Activated effector memory CD4-positive, alpha-beta T cell treated with Interleukin-2 at 50 U/mL for 16 hours (primary cell): ENCODE measurements around the gene ZSCAN10.
"Not testable (repeated sequence)": the region's sequence is repeated elsewhere in the genome, so short reads cannot be mapped to it uniquely, and the experiment has no call there.

ENCODE experiments used
- DNase-seq: peaks from one replicate; pipeline ENCODE4 v3.0.0-alpha.2; 2020

The ZSCAN10 gene

GRCh38 chr16:3083408-3083807, 15.7 kb downstream of the ZSCAN10 start:
- DNase-seq: not testable (repeated sequence)

GRCh38 chr16:3081957-3082356, 17.1 kb downstream of the ZSCAN10 start:
- DNase-seq: not testable (repeated sequence)

GRCh38 chr16:3080024-3080423, 19.1 kb downstream of the ZSCAN10 start:
- DNase-seq: no peak

GRCh38 chr16:3076577-3076976, 22.5 kb downstream of the ZSCAN10 start:
- no peak for DNase-seq

- DNase-seq: not testable (repeated sequence)
These were observed 23.1 kb downstream of the ZSCAN10 start for GRCh38 chr16:3075946-3076345.

GRCh38 chr16:3075523-3075915, 23.6 kb downstream of the ZSCAN10 start:
- no peak for DNase-seq

GRCh38 chr16:3074860-3075522, 24.1 kb downstream of the ZSCAN10 start:
- peak; percentile 86 for DNase-seq

GRCh38 chr16:3073448-3073847, 25.6 kb downstream of the ZSCAN10 start:
- no peak for DNase-seq

GRCh38 chr16:3072576-3073263, 26.4 kb downstream of the ZSCAN10 start:
- not testable (repeated sequence) for DNase-seq

- not testable (repeated sequence) for DNase-seq
These were observed 26.9 kb downstream of the ZSCAN10 start for GRCh38 chr16:3072148-3072547.

GRCh38 chr16:3071655-3072054, 27.4 kb downstream of the ZSCAN10 start:
- no peak for DNase-seq

GRCh38 chr16:3070608-3071111, 28.4 kb downstream of the ZSCAN10 start:
- no peak for DNase-seq

GRCh38 chr16:3069146-3069545, 29.9 kb downstream of the ZSCAN10 start:
- not testable (repeated sequence) for DNase-seq

GRCh38 chr16:3068487-3068886, 30.6 kb downstream of the ZSCAN10 start:
- no peak for DNase-seq

- DNase-seq: no peak
These were observed 32.7 kb downstream of the ZSCAN10 start for GRCh38 chr16:3066440-3066748.

- no peak for DNase-seq
These were observed 33.2 kb downstream of the ZSCAN10 start for GRCh38 chr16:3065742-3066439.

- peak; percentile 75 for DNase-seq
These were observed 33.9 kb downstream of the ZSCAN10 start, which contains the start of gene IL32 for GRCh38 chr16:3065069-3065741. TSS of gene IL32 (plus strand) at chr16:3065640. CDS start at chr16:3065812, 172 bp downstream.

- DNase-seq: no peak
These were observed 35.3 kb downstream of the ZSCAN10 start for GRCh38 chr16:3063625-3064386.

GRCh38 chr16:3062553-3062952, 36.5 kb downstream of the ZSCAN10 start:
- no peak for DNase-seq

- DNase-seq: no peak
These were observed 38.6 kb downstream of the ZSCAN10 start for GRCh38 chr16:3060339-3061127.

GRCh38 chr16:3059723-3060242, 39.3 kb downstream of the ZSCAN10 start:
- DNase-seq: no peak
